Liver (tissue), 3 donors: ENCODE measurements around the gene MRPL44.

ENCODE experiments used
- ATF3 ChIP-seq: IDR thresholded peaks from 2 replicates; pipeline ENCODE4 v1.6.1; 2016; ENCODE audit warnings: antibody characterized with exemption
- CTCF ChIP-seq: fragments of 150-350 bp; IDR thresholded peaks from 2 replicates; pipeline ENCODE4 v1.5.1; 2017; ENCODE audit warnings: improper control_type of control experiment, low read depth, low read length; ENCODE audit not compliant: missing input control
- EGR1 ChIP-seq, 2 donors: IDR thresholded peaks; 2 replicates each; pipeline ENCODE4 v1.6.1; 2016 to 2018; ENCODE audit warnings: antibody characterized with exemption in 2 of 2, low read depth in 2 of 2
- FOXA1 ChIP-seq: IDR thresholded peaks from 2 replicates; pipeline ENCODE4 v1.6.1; 2016; ENCODE audit warnings: antibody characterized with exemption
- GABPA ChIP-seq, 2 donors: IDR thresholded peaks in 1 of 2; conservative IDR thresholded peaks in 1 of 2; 2 replicates each; pipeline ENCODE4 v1.6.1; 2016; ENCODE audit warnings: antibody characterized with exemption in 2 of 2, mild to moderate bottlenecking in 1 of 2, moderate library complexity in 1 of 2
- JUND ChIP-seq, 2 donors: IDR thresholded peaks; 2 replicates each; pipeline ENCODE4 v1.6.1; 2016; ENCODE audit warnings: antibody characterized with exemption in 2 of 2
- RAD21 ChIP-seq, 2 donors: IDR thresholded peaks; 2 replicates each; pipeline ENCODE4 v1.6.1; 2016; ENCODE audit warnings: antibody characterized with exemption in 2 of 2, mild to moderate bottlenecking in 2 of 2
- REST ChIP-seq: IDR thresholded peaks from 2 replicates; pipeline ENCODE4 v1.6.1; 2016; ENCODE audit warnings: antibody characterized with exemption, mild to moderate bottlenecking
- SP1 ChIP-seq: IDR thresholded peaks from 2 replicates; pipeline ENCODE4 v1.6.1; 2018; ENCODE audit warnings: antibody characterized with exemption, mild to moderate bottlenecking
- TAF1 ChIP-seq: conservative IDR thresholded peaks from 2 replicates; pipeline ENCODE4 v1.6.1; 2016; ENCODE audit warnings: antibody characterized with exemption, mild to moderate bottlenecking
- YY1 ChIP-seq: IDR thresholded peaks from 2 replicates; pipeline ENCODE4 v1.6.1; 2016; ENCODE audit warnings: antibody characterized with exemption, mild to moderate bottlenecking
- TF ChIP-seq, protein P1 (sequence below): IDR thresholded peaks from 2 replicates; pipeline ENCODE4 v1.6.1; 2016; ENCODE audit warnings: antibody characterized with exemption
- donor health status: healthy.
- donor health status: healthy.

GRCh38 chr2:223928113-223929006, 28.9 kb upstream of the MRPL44 start:
- no peak for TF ChIP-seq CTCF
- TF ChIP-seq RAD21 (IDR thresholded peaks at IDR 0.05), result no peak
- TF ChIP-seq EGR1 (IDR thresholded peaks at IDR 0.05; ENCODE audit: low read depth in 2 of 2), result no peak
- TF ChIP-seq ATF3, result no peak
- TF ChIP-seq SP1, result no peak
- no peak for TF ChIP-seq JUND (IDR thresholded peaks at IDR 0.05)
- TF ChIP-seq, protein P1, sequence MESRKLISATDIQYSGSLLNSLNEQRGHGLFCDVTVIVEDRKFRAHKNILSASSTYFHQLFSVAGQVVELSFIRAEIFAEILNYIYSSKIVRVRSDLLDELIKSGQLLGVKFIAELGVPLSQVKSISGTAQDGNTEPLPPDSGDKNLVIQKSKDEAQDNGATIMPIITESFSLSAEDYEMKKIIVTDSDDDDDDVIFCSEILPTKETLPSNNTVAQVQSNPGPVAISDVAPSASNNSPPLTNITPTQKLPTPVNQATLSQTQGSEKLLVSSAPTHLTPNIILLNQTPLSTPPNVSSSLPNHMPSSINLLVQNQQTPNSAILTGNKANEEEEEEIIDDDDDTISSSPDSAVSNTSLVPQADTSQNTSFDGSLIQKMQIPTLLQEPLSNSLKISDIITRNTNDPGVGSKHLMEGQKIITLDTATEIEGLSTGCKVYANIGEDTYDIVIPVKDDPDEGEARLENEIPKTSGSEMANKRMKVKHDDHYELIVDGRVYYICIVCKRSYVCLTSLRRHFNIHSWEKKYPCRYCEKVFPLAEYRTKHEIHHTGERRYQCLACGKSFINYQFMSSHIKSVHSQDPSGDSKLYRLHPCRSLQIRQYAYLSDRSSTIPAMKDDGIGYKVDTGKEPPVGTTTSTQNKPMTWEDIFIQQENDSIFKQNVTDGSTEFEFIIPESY, result no peak
- no peak for TF ChIP-seq GABPA (IDR thresholded peaks at IDR 0.05 in 1 of 2, conservative IDR thresholded peaks at IDR 0.05 in 1 of 2)
- no peak for TF ChIP-seq YY1
- no peak for TF ChIP-seq FOXA1
- TF ChIP-seq REST, result no peak
- no peak for TF ChIP-seq TAF1
